ENCODE measurements around the gene BCL7C. TPM values are rescaled to one million over a fixed set of nuclear protein-coding genes. Genes with fewer than 3 reads are reported as not detected.

BCL7C gene
- total and polyA plus RNA-seq, 2 of the 13 experiments (the other 11 are each of a cell fraction or from before 2014, with no cell fraction given), result 17.7 to 33.8 TPM

DNA sequence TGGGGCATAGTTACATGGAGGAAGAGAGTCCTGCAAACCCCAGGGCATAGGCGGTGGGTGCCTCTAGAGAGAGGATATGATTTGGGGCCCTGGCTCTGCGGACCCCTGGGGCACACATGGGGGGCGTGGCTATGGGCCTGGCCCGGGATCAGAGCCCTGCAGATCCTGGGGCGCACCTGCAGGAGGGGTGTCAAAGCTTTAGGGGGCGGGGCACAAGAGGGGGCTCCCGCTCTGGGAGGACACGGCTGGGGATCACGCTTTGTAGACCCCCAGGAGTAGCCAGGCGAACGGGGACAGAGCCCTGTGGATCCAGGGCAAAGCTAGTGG is 497 bp downstream of the BCL7C start (continued):
- TF ChIP-seq HDAC6 (IDR thresholded peaks at IDR 0.05; ENCODE audit: low read depth, low read length) (no peak), ZNF776 (CRISPR knock-in tag; IDR thresholded peaks at IDR 0.05) (0 out of 2 replicates have a peak, but pooled peaks have one; percentile 6), WIZ (CRISPR knock-in tag; IDR thresholded peaks at IDR 0.05) (0 out of 2 replicates have a peak, but pooled peaks have one; percentile 52), SIX4 (CRISPR knock-in tag; IDR thresholded peaks at IDR 0.05) (no peak), BRD4 (CRISPR knock-in tag; IDR thresholded peaks at IDR 0.05) (no peak; the same call in 1 of the 2 replicates), ZZZ3 (CRISPR knock-in tag; IDR thresholded peaks at IDR 0.05; ENCODE audit: borderline replicate concordance) (no peak; the same call in 1 of the 2 replicates), HOXA3 (CRISPR knock-in tag; IDR thresholded peaks at IDR 0.05) (no peak), MAF1 (CRISPR knock-in tag; IDR thresholded peaks at IDR 0.05; ENCODE audit: borderline replicate concordance) (0 out of 2 replicates have a peak, but pooled peaks have one; percentile 31), SALL2 (CRISPR knock-in tag; IDR thresholded peaks at IDR 0.05) (no peak), HMGA1 (CRISPR knock-in tag; conservative IDR thresholded peaks at IDR 0.05) (no peak), KAT8 (CRISPR knock-in tag; IDR thresholded peaks at IDR 0.05) (no peak), ZNF746 (CRISPR knock-in tag; IDR thresholded peaks at IDR 0.05) (no peak), EP300 (IDR thresholded peaks at IDR 0.05; ENCODE audit: low read depth in 2 of 2, low read length in 2 of 2) (no peak), EP300 (CRISPR knock-in tag; IDR thresholded peaks at IDR 0.05; ENCODE audit: borderline replicate concordance) (0 out of 2 replicates have a peak, but pooled peaks have one; percentile 10), ZNF230 (CRISPR knock-in tag; IDR thresholded peaks at IDR 0.05) (no peak), FOXC1 (CRISPR knock-in tag; IDR thresholded peaks at IDR 0.05; ENCODE audit: borderline replicate concordance) (0 out of 2 replicates have a peak, but pooled peaks have one; percentile 57), MZF1 (CRISPR knock-in tag; IDR thresholded peaks at IDR 0.05; ENCODE audit: borderline replicate concordance) (no peak), ARNTL (CRISPR knock-in tag; IDR thresholded peaks at IDR 0.05) (no peak)
- TF ChIP-seq, protein P1, sequence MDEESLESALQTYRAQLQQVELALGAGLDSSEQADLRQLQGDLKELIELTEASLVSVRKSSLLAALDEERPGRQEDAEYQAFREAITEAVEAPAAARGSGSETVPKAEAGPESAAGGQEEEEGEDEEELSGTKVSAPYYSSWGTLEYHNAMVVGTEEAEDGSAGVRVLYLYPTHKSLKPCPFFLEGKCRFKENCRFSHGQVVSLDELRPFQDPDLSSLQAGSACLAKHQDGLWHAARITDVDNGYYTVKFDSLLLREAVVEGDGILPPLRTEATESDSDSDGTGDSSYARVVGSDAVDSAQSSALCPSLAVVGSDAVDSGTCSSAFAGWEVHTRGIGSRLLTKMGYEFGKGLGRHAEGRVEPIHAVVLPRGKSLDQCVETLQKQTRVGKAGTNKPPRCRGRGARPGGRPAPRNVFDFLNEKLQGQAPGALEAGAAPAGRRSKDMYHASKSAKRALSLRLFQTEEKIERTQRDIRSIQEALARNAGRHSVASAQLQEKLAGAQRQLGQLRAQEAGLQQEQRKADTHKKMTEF (CRISPR knock-in tag; IDR thresholded peaks at IDR 0.05), result no peak
- TF ChIP-seq, protein P2, sequence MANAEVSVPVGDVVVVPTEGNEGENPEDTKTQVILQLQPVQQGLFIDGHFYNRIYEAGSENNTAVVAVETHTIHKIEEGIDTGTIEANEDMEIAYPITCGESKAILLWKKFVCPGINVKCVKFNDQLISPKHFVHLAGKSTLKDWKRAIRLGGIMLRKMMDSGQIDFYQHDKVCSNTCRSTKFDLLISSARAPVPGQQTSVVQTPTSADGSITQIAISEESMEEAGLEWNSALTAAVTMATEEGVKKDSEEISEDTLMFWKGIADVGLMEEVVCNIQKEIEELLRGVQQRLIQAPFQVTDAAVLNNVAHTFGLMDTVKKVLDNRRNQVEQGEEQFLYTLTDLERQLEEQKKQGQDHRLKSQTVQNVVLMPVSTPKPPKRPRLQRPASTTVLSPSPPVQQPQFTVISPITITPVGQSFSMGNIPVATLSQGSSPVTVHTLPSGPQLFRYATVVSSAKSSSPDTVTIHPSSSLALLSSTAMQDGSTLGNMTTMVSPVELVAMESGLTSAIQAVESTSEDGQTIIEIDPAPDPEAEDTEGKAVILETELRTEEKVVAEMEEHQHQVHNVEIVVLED (CRISPR knock-in tag; IDR thresholded peaks at IDR 0.05; ENCODE audit: borderline replicate concordance), result no peak
- TF ChIP-seq, protein P3, sequence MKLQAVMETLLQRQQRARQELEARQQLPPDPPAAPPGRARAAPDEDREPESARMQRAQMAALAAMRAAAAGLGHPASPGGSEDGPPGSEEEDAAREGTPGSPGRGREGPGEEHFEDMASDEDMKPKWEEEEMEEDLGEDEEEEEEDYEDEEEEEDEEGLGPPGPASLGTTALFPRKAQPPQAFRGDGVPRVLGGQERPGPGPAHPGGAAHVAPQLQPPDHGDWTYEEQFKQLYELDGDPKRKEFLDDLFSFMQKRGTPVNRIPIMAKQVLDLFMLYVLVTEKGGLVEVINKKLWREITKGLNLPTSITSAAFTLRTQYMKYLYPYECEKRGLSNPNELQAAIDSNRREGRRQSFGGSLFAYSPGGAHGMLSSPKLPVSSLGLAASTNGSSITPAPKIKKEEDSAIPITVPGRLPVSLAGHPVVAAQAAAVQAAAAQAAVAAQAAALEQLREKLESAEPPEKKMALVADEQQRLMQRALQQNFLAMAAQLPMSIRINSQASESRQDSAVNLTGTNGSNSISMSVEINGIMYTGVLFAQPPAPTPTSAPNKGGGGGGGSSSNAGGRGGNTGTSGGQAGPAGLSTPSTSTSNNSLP (IDR thresholded peaks at IDR 0.05; ENCODE audit: low read depth, low read length), result no peak
- TF ChIP-seq, protein P4, sequence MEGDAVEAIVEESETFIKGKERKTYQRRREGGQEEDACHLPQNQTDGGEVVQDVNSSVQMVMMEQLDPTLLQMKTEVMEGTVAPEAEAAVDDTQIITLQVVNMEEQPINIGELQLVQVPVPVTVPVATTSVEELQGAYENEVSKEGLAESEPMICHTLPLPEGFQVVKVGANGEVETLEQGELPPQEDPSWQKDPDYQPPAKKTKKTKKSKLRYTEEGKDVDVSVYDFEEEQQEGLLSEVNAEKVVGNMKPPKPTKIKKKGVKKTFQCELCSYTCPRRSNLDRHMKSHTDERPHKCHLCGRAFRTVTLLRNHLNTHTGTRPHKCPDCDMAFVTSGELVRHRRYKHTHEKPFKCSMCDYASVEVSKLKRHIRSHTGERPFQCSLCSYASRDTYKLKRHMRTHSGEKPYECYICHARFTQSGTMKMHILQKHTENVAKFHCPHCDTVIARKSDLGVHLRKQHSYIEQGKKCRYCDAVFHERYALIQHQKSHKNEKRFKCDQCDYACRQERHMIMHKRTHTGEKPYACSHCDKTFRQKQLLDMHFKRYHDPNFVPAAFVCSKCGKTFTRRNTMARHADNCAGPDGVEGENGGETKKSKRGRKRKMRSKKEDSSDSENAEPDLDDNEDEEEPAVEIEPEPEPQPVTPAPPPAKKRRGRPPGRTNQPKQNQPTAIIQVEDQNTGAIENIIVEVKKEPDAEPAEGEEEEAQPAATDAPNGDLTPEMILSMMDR (CRISPR knock-in tag; IDR thresholded peaks at IDR 0.05), result peak; percentile 10; the same call in 1 of the 2 replicates
- TF ChIP-seq, protein P5, sequence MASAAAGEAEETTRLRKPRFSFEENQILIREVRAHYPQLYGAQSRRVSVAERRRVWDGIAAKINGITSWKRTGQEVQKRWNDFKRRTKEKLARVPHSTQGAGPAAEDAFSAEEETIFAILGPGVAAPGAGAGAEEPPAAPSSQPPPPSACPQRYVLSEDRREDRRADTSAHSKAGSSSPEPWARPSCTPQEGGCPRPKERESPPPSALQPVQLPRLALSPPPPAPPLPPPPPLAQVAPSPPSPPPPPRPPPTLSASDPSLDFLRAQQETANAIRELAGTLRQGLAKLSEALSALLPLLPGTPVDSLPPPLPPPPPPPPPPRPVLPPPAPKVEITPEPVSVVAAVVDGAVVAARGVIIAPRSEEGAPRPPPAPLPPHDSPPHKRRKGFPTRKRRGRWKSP (CRISPR knock-in tag; IDR thresholded peaks at IDR 0.05), result no peak

All from HepG2 (cell line).